GM12873 (cell line): ENCODE measurements around the gene UFSP1.

Source experiments
- CTCF ChIP-seq: IDR thresholded peaks from 2 replicates; pipeline ENCODE4 v1.5.1; 2012; ENCODE audit warnings: low read depth, mild to moderate bottlenecking, moderate library complexity, low read length, control low read depth; ENCODE audit not compliant: insufficient read depth; ENCODE audit errors: missing control alignments

The UFSP1 gene

GRCh38 chr7:100878685-100879084, 10.8 kb downstream of the UFSP1 start:
- TF ChIP-seq CTCF = no peak

- TF ChIP-seq CTCF = no peak
Measured at GRCh38 chr7:100878013-100878412, 11.5 kb downstream of the UFSP1 start.

GRCh38 chr7:100875356-100875751, 14.2 kb downstream of the UFSP1 start:
- no peak for TF ChIP-seq CTCF

DNA sequence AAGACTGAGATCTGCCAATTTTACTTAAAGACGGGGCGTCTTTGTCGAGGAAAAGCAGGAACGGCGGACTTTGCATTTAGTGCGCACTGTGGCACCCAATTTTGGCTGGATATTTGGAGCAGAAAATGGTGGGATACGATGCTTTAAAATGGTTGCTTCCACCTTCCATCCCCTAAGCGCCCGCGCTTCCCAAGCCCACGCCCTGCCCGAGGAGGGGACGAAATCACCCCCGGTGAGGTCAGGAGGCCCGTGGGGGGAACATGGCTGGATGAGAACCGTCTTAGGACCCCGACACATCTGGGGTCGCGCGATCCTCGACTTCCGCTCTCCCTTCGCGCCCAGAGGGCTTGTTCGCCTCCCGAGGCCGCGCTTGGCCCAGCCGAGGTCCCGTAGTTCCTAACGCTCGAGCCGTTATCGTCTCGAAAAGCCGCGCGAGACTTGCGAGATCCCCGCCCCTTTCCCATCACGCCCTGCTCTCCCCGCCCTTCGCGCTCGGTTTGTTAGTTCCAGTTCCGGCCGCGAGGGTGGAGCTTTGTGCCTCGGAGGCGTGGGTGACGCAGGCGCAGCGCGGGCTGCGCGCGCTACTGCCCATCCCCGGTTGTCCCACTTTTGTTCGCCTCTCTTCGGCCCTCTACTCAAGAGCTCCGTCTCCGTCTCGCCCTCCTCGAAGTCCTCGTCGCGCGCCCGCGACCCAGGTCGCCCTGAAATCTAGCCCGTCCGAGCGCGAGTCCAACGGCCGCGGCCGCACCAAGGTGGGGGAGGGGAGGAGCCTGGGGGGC, 14.7 kb downstream of the UFSP1 start, which contains the start of gene SRRT:
Gene SRRT, plus strand, starts transcription at position 527 of the 779 bp plus-strand sequence. CDS start 488 bp downstream, outside the sequence.
- peak; percentile 14 for TF ChIP-seq CTCF

- no peak for TF ChIP-seq CTCF
Measured at GRCh38 chr7:100874300-100874576, 15.3 kb downstream of the UFSP1 start.

- no peak for TF ChIP-seq CTCF
Measured at GRCh38 chr7:100873599-100874299, 15.8 kb downstream of the UFSP1 start.

GRCh38 chr7:100867776-100868485, 21.6 kb downstream of the UFSP1 start:
- TF ChIP-seq CTCF = no peak
